HG03045 (cell line): Measurements from ENCODE around the gene LDHA.
"Not testable (repeated sequence)": the region's sequence is repeated elsewhere in the genome, so short reads cannot be mapped to it uniquely, and the experiment has no call there.

ENCODE experiments used
- ATAC-seq: cut with Tn5 transposase; IDR thresholded peaks from one replicate; pipeline ENCODE4 v1.9.1; 2021; ENCODE audit warnings: mild to moderate bottlenecking, moderate library complexity; ENCODE audit not compliant: unreplicated experiment

LDHA gene

DNA sequence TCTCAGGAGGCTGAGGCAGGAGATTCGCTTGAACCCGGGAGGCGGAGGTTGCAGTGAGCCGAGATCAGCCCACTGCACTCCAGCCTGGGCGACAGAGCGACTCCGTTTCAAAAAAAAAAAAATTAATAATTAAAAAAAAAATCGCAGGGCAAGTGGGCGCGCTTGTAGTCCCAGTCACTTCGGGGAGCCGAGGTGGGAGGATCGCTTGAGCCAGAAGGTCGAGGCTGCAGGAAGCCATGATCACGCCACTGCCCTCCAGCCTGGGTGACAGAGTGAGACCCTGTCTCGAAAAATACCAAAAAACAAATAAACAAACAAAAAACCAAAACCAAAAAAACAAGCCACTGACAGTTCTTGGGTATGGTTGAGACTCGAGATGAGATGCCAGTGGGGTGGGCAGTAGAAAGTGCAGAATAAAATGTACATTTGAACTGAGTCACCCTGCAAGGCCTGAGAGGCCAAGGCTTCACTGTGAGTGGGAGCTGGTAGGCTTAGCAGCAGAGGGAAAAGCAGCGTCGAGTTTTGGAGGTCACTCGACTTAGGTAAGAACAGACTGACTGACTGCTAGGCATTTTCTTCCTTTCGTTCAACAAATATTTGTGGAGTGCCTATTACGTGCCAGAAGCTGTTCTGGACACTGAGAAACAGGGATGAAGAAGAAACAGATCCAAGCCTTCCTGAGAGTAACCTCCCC is 635 bp upstream of the LDHA start:
- peak; percentile 0 for ATAC-seq

DNA sequence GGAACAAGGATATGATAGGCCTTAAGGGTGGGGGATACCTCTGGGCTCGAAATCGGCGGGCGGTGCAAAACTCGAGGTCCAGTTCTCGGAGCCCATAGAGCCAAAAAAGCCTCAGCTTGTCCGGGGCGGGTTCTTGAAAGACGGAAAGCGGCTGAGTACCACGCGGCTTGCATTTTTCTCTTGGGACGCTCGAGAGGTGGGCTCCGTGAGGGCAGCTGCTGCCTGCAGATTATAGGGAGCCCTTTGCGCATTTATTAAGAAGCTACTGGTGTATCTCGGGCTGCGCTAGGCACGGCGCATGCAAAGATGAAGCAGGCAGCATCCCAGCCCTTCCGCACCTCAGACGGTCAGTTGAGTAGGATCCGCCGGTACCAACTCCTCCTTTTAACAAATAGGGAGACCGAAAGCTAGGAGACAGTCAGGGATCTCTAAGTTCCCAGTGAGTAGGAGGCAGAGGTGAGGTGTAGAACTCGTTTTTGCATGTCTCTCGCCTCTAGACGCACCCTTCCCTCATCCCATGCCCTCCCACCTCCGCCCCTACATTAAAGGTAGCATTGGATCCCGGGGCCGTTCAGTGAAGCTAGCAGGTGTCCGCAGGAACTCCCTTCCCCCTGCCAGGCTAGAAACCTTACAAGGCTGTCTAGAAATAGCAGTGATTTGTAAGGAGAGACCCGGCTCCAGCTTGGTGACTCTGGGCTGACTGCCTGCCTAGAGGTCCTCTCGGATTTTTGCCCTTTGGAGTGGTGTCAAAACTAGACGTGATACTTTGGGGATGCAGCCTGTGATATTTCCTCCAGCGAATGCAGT is 768 bp downstream of the LDHA start:
- ATAC-seq: no peak

DNA sequence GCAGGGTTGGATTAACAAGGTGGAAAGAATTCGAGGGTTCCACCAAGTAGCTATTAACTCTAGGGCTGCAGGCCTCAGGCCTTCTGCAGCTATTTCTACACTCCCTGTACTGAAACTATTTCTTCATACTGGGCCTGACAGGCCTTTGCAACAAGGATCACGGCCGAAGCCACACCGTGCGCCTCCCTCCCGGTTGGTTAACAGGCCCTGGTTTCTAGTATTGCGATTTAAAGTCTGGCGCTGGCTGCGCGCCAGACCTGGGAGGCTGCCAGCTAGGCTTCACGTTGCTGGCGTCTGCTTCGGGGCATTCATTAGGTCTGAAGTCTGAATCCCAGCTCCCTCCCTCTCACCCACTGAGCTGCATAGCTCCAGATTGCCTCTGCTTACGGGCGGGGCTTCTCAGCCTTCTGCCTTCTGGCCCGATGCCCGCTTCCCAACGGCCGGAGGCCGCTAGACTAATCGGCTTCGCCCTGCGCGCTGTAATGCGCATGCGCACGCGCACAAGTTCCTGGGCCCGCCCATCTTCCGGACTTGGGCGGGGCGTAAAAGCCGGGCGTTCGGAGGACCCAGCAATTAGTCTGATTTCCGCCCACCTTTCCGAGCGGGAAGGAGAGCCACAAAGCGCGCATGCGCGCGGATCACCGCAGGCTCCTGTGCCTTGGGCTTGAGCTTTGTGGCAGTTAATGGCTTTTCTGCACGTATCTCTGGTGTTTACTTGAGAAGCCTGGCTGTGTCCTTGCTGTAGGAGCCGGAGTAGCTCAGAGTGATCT is 1.6 kb downstream of the LDHA start:
- ATAC-seq: peak; percentile 66

DNA sequence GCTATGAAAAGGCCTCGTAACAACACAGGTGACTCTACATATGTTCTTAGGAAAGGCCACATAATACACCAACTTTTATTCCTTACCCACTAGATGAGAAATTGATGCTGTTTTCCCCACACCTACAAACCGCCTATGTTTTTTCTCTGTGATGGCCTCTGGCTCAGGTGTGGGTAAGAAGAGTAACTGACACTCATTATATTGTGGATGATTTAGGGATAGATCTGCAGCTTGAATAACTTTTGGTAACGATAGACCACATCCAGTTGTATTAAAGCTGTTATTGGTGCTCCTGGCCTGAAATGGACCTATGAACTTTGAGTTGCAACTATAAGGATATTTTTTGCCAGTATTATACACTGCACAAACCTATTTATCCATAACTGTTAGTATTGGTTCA is 3.6 kb downstream of the LDHA start:
- ATAC-seq: no peak

DNA sequence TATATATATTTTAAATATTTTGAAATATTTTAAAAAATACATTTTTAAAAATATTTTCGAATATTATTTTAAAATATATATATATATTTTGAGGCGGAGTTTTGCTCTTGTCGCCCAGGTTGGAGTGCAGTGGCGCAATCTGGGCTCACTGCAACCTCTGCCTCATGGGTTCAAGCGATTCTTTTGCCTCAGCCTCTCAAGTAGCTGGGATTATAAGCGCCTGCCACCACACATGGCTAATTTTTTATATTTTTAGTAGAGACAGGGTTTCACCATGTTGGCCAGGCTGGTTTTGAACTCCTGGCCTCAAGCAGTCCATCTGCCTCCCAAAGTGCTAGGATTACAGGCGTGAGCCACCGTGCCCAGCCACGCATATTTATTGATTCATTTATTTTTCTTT is 6.7 kb downstream of the LDHA start:
- ATAC-seq: not testable (repeated sequence)

DNA sequence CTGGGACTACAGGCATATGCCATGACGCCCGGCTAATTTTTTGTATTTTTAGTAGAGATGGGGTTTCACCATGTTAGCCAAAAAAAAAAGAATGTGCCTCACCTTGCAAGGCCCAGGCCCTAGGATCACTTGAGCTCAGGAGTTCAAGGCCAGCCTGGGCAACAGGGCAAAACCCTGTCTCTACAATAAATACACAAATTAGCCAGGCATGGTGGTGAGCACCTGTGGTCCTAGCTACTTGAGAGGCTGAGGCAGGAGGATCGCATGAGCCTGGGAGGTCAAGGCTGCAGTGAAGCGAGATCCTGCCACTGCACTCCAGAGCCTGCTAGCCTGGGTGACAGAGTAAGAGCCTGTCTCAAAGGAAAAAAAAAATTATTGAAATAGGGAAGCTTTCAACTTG is 9.7 kb downstream of the LDHA start:
- no peak for ATAC-seq

DNA sequence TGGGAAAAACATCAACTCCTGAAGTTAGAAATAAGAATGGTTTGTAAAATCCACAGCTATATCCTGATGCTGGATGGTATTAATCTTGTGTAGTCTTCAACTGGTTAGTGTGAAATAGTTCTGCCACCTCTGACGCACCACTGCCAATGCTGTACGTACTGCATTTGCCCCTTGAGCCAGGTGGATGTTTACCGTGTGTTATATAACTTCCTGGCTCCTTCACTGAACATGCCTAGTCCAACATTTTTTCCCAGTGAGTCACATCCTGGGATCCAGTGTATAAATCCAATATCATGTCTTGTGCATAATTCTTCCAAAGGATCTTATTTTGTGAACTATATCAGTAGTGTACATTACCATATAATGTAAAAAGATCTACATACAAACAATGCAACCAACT is 13.0 kb downstream of the LDHA start:
- not testable (repeated sequence) for ATAC-seq

DNA sequence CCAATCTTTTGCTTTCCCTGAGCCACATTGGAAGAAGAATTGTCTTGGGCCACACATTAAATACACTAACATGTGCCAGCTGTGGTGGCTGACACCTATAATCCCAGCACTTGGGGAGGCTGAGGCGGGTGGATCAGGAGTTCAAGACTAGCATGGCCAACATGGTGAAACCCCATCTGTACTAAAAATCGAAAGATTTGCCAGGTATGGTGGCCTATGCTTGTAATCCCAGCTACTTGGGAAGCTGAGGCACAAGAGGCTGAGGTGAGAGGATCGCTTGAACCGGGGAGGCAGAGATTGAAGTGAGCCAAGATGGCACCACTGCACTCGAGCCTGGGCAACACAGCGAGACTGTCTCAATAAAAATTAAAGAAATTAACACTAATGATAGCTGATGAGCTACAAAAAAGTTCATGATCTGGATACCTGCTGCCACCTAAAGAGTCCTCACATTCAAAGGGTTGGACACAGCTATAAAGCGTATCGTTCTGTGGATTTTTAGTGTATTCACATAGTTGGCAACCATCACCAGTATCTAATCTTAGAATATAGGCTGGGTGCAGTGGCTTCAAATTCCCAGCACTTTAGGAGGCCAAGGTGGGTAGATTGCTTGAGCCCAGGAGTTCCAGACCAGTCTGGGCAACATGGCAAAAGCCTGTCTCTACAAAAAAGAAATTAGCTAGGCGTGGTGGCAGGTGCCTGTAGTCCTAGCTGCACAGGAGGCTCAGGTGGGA is 14.4 kb downstream of the LDHA start:
- ATAC-seq: no peak

DNA sequence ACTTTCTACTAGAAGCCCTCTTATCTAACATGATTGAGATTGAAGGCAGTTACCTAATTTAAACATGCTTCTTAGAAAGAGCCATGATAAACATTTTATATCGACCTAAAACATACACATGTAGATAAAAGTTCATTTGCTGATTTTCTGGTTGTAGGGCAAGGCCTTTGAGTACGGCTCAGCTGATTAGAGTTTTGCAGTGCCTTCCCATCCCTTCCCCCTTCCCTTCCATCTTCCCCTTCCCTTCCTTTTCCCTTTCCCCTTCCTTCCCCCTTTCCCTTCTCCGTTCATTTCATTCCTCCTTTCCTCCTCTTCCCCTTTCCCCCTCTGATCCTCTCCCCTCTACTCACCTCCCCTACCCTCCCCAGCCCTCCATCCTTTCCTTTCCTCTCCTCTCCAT is 22.1 kb downstream of the LDHA start:
- no peak for ATAC-seq

DNA sequence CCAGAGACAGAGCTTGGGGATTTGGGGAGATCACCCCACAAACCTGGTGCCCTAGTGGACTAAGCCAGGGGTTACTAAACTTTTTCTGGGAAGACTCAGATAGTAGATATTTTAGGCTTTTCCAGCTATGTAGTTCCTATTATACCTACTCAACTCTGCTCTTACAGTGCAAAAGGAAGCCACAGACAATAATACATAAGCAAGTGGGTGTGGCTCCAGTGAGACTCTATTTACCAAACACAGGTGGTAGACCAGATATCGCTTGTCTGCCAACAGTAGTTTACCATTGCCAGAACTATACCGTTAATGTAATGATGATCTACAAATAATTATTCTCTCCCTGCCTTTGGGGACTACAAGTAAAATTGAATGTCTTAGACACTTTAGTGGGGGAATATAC is 24.7 kb downstream of the LDHA start:
- ATAC-seq: no peak

DNA sequence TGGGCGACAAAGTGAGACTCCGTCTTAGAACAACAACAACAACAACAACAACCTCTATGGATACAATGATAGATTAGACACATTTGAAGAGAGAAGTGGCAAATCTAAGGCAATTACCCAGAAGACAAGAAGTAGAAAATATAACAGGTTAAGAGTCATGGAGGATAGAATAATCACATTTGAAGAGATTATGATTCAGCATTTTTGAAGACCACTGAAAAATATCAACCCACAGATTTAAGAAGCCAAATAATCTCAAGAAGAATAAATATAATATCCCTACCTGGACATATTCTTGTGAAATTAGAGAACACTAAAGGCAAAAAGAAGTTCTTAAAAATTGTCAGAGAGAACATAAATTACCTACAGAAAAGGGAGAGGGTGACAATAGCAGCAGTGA is 25.7 kb downstream of the LDHA start:
- no peak for ATAC-seq

DNA sequence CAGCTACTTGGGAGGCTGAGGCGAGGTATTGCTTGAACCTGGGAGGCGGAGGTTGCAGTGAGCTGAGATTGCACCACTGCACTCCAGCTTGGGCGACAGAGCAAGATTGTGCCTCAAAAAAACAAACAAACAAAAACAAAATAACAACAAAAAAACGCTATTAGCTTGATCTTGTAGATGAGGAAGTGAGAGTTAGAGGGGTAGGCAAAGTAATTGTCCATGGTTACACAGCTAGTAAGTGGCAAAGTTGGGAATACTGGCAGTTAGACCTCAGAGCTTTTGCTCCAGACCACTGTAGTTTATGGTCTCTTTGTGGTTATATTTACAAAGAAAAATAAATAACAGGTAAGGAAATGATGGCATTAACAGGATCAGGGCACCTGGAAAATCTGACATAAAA is 32.9 kb downstream of the LDHA start:
- no peak for ATAC-seq

DNA sequence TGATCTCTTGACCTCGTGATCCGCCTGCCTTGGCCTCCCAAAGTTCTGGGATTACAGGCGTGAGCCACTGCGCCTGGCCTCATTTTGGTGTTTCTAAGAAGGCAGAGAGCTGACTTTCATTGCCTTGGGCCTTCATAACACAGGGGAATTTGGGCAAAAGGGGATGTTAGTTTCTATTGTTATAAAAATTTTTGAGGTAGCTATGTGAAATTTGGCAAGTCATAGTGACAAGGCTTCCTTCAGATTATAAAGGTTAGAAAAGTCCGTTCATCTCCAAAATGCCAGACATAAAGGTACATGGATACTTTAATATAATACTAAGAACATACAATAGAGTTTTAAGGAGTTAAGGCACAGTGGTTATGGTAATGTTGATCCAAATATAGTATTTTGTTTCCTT is 35.0 kb downstream of the LDHA start:
- ATAC-seq: no peak

DNA sequence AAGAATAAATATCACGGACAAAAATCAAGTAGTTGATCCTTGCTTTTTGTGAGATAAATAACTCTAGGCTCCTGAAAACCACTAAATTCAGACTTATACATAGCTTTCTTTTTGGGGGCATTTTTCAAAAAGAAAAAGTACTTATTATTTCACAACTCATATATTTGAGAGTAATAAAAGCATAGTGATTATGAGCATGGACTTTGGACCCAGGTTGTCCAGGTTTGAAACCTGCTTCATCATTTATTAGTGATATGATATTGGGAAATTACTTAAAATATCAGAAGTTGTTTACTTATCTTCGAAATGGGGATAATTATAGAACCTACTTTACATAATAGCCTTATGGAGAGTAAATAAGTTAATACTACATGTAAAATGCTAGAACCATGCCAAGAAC is 44.3 kb downstream of the LDHA start:
- no peak for ATAC-seq

DNA sequence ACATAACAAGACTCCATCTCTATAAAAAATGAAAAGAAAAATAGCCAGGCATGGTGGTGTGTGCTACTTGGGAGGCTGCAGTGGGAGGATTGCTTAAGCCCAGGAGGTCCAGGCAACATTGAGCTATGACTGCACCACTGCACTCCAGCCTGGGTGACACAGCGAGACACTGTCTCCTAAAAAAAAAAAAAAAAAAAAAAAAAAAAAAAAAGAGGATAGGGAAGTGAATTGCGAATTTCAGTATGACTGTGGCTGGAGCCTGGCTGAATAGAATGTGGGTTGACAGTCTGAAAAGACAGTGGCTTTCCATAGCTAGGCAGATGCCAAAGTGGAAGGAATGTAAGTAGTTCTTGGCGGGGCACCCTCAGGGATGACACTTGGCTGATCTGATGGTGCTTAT is 54.9 kb downstream of the LDHA start:
- no peak for ATAC-seq

DNA sequence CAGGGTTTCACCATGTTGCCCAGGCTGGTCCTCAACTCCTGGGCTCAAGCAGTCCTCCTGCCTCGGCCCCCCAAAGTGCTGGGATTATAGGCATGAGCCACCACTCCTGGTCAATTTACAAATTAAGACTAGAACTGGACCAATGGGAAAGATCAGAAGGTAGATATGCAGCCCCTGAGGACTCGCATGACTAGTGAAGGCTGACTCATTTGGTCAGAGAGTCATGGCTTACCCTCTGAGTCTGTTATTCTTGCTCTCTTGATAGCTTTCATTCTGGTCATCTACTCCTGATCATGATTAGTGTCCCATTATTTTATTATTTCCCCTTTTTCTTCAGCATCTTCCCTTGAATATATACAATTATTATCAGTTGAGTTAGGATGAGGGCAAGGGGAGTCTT is 58.6 kb downstream of the LDHA start:
- ATAC-seq: no peak

DNA sequence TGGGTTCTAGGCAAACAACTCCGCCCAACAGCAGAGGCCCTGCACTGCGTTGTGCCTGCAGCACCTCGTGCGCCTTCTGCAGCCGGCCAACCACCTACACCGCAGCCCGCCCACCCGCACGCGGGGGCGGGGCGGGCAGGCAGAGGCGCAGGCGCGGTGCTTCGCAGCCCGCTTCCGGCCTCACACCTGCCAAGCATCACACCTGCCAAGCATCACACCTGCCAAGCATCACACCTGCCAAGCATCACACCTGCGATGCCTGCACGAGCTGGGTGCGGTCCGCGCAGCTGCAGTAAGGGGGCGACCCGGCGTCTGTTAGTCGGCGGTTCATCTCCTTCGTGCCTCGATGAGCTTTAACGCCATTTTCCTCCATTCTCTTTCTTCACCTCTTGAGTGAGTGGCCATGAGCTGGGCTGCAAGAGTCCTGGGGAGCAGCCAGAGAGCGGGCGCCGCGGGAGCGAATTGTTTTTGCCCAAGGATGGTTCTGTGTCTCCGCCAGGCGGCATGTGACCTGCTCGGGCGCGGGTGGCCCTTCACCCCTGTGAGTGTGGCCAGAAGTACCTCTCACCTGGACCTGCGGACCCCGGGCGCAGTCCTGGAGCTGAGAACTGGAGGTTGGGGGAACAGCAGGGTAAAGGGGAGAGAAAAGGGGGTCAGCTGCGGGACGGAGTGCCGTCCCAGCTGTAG is 61.5 kb downstream of the LDHA start, which contains the start of gene LDHAL6A:
TSS of gene LDHAL6A (plus strand) at position 171 of the 687 bp plus-strand sequence. CDS start 825 bp downstream, outside the sequence.
- no peak for ATAC-seq

DNA sequence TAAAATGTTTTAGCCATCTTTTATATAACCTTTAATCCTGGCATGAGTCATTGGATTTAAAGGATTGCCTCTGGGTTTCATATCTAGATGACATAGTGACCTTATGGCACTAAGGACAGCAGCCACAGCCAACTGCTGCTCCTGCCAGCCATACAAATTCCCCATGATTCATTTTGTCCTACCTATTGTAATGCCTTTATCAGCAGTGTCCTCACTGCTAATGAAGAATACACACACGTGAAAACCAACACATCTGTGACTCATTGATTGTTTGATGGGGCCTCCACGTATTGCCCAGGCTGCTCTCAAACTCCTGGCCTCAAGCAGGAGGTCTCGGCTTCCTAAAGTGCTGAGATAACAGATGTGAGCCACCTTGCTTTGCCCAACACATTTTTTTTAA is 63.1 kb downstream of the LDHA start:
- ATAC-seq: no peak
